GM19468 (cell line): ENCODE measurements around the gene RAG1.

Experiments used
- ATAC-seq: cut with Tn5 transposase; IDR thresholded peaks from one replicate; pipeline ENCODE4 v1.9.1; 2021; ENCODE audit warnings: mild to moderate bottlenecking, moderate library complexity, moderate number of reproducible peaks; ENCODE audit not compliant: unreplicated experiment; ENCODE audit errors: extremely low read depth

The RAG1 gene

GRCh38 chr11:36623494-36623893, 55.7 kb downstream of the RAG1 start:
- no peak for ATAC-seq

GRCh38 chr11:36627006-36627405, 59.2 kb downstream of the RAG1 start:
- no peak for ATAC-seq

GRCh38 chr11:36627471-36627870, 59.7 kb downstream of the RAG1 start:
- no peak for ATAC-seq

- no peak for ATAC-seq
These were observed 60.3 kb downstream of the RAG1 start for GRCh38 chr11:36628141-36628540.

- ATAC-seq = no peak
These were observed 61.0 kb downstream of the RAG1 start for GRCh38 chr11:36628765-36629244.
